Middle frontal gyrus (tissue), 1 donor: ENCODE measurements around the gene KRT79.
"Not testable (repeated sequence)": the region's sequence is repeated elsewhere in the genome, so short reads cannot be mapped to it uniquely, and the experiment has no call there.

Experiments
- DNase-seq: peaks from one replicate; pipeline ENCODE4 v3.0.0-alpha.2; 2015; ENCODE audit warnings: low spot score; ENCODE audit errors: extremely low spot score

The KRT79 gene

DNA sequence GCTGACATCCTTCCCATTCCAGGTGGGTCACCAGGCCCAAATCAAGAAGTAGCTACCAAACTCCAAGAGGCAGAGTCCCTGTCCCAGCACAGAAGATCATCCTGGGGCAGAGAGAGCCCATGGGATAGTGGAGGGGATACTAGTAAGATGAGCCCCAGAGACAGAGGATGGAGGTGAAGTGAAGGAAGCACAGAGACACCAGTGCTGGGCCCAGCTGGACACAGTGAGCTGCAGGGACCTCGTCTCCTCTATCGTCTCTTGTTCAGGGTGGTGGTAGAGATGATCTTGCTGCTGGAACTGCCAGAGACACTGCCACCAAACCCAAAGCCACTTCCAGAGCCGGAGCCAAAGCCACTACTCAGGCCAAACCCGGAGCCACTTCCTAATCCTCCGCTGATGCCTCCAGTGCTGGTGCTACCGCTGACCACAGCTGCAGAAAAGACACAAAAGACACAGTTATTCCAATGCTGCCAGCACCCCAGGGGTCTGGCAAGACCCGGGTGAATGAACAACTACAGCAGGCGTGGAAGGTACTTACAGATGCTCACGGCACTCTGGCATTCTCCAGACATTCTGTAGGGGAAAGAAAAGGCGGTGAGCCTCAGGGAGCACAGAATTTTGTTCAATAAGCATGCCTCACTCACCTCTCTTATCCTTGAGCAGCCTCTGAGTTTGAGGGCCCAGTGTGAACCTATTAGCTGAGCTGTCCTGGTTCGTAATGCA lies 27.1 kb downstream of the KRT79 start:
- DNase-seq = no peak

GRCh38 chr12:52806169-52806811 lies 27.8 kb downstream of the KRT79 start:
- no peak for DNase-seq

GRCh38 chr12:52805739-52806138 lies 28.4 kb downstream of the KRT79 start:
- no peak for DNase-seq

DNA sequence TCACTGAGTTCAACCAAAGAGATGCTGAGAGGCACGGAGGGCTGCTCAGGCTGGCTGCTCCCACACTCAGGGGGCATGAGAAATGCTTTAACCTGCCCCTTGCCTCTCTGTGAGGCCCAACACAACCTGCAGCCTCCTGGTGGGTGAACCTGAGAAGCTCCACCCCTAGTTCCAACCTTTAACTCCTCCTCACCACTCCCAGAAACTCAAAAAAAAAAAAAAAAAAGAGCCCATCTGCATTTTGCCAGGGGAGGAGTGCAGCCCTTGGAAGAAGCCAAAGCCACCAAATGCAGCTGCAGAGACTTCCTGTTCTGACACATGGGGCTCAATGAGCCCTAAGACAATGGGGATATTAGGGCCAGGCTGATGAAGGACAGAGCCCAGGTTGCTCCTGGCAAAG lies 29.1 kb downstream of the KRT79 start:
- no peak for DNase-seq

DNA sequence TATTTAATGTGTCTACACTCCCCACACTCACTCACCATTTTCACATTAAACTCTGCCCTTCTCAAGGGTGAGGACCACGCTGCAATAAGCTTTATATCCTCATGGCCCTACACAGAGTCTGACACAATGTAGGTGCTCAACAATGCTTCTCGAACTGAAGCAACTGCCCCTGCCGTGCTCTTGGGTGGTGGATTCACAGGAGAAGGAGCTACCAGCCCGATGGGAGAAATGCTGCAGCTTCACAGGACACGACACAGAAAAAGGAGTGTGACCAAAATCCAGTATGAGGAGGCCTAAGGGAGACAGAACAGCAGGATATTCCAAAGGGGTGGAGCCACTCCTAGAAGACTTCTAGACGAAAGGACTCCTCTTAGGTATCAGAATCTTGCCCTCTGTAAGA lies 31.7 kb downstream of the KRT79 start:
- DNase-seq = no peak

GRCh38 chr12:52801773-52802172 lies 32.3 kb downstream of the KRT79 start:
- no peak for DNase-seq

DNA sequence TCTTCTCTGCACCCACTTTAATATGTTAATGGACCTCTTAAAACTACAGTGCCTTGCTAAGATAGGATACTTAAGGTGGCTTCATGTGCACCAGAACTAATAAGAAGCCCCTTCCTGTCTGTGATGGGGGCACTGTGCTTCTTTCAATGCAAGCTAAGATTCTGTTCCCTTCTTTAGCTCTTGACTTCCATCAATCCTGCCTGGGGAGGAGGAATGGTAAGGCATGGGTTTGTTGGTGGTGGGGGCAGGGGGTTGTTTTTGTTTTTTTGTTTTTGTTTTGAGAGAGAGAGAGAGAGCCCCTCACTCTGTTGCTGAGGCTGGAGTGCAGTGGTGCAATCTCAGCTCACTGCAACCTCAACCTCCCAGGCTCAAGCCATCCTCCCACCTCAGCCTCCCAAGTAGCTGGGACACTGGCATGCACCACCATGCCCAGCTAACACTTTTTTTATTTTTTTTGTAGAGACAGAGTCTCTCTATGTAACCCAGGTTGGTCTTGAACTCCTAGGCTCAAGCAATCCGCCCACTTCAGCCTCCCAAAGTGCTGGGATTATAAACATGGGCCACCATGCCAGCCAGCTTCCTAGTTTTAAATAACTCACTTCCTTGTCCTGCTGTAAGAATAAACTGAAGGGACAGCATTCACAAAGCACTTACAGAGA lies 33.7 kb downstream of the KRT79 start:
- DNase-seq = no peak

DNA sequence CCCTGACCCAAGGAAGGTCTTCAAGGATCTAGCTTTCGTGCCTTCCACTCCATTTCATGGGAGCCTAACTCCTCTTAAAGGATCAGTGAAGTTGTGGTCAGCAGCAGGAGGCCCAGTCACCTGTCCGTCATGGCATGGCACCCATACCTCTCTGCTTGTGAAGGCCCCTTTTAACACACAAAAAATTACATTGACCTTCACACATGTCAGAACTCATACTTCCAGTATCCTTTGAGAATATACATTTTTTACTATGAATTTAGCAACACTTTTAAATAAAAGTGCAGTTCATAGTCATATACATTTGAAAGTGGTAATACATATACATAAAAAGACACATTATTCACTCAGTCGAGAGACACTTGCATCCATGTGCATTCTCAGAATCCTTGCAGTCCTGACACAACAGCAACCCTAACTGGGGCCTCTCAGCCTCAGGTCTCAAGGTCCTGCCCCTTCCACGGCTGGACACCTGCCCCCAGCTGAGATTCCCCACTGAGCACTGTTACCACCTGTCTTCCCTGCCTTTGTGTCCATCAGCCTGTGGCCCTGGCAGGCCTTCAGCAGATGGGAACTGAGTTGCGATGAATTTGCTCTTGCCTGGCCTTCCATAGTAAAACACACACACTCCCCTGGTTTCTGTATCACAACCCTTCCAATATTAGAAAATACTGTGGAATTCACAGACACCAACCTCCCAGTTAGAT lies 34.5 kb downstream of the KRT79 start:
- no peak for DNase-seq

DNA sequence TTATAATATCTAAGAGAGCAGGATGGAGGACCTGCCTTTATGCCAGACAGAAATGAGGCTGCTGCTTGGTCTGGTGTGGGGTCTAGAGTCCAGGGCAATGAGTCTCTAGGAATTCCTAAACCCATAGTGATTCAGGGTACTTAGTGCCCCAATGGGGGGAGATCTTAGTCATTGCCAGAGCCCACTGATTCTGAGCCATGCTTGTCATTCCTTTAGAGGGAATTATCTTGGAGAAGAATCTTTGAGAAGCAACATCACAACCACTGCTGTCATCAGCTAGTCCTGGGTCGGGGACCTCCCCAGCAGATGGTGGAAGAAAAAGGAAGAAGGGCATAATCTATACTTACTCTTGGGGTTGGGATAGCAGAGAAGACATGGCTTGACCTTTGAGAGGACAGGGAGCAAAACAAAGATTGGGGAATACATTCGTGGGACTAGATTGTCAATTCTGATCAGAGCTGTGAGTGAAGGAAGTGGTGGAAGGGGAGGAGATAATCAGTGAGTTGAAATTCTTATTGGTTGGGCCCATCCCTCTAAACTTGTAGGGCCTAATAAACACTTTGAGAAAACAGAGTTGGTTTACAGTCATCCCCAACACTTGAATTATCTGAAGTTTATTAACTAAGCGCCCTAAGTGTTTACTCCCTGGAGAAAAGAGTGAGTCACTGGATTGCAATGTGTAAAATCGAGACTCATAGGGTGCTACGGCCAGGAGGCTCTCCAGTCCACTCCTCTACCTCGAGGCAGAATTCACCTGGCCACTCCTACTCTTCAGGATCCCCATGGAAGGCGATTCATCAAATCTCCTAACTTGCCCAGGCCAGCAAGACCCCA lies 35.2 kb downstream of the KRT79 start:
- DNase-seq = no peak

DNA sequence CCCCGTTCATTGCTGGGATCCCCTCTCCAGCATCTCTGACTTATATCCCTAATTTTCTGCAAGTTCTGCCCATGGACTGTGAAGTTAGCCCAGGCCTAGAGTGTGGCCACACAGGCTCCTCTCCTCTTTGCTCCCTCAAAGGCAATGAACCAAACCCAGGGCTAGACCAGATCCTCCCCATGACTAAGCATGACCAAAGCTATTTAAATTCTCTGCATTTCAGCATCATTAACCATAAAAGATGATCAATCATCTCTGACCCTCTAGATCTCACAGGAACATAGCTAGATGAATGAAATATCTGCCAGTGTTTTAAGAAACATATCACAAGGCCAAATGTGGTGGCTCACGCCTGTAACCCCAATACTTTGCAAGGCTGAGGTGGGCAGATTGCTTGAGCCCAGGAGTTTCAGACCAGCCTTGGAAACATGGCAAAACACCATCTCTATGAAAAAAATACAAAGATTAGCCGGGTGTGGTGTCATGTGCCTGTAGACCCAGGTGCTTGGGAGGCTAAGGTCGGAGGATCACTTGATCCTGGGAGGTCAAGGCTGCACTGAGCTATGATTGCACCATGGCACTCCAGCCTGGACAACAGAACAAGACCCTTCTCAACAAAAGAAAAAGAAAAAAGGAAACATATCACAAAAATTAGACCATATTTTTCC lies 36.0 kb downstream of the KRT79 start:
- DNase-seq = no peak

- DNase-seq = no peak
These were observed 36.6 kb downstream of the KRT79 start for GRCh38 chr12:52797529-52797894.

DNA sequence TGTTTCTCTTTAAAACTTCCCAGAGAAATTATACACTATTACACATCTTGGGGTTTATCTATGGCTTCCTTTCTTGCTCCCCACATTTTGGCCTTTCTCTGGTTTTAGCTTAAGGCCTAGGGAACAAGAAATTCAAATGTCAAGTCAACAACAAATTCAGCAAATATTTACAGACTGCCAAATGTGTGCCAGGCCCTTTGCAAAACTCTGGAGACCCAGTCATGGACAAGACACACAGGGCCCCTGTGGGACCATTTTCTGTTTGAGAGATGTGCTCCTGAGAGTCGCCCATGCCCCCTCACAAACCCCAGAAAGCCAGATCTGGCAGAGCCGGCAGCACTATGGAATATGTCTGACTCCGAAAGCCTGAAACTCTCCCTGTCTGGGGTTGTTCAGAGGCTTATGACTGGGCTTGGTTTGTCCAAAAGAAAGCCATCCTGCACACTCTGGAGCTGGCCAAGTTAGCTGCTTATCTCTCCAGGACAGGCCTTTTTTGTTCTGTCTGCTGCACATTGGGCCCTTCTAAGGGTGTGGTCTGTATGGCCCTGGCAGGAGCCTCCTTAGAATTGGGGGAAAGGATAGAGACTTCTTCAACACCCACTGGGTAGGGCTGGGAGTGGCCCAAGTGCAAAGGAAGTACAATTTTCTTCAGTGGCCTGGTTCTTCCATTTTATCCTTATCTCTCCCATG lies 37.1 kb downstream of the KRT79 start:
- DNase-seq = no peak

- DNase-seq = no peak
These were observed 37.7 kb downstream of the KRT79 start for GRCh38 chr12:52796429-52796794.

DNA sequence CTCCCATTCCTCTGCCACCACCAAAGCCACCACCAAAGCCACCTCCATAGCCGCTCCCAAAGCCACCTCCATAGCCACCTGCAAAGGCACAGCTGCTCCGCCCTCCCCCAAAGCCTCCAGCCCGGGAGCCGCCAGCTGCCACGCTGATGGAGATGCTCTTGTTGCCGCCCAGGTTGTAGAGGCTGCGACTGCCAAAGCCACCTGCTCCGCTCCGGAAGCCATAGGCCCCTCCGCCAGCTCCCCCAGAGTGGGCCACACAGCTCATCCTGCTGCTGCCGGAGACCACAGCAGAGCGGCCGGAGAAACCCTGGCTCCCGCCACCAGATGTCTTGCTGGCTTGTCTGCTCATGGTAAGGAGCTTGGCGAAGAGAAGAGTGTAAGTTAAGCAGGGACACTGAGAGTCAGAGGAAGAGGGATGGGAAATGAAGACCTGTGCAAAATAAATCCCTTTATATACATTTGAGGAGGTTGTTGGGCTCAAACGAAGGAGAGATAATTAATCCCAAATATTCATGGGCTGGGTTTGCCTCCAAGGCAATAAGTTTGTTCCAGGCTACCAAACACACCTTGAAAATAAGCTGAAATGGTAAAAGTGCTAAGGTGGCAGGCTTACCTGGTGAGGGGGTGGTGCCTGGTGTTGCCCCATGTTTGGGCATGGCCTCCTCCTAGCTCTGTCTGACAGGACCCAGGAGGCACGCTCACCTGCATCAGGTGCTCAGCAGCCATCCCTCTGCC lies 38.2 kb downstream of the KRT79 start, which contains the start of gene KRT3:
TSS of gene KRT3 (minus strand) at position 424 of the 735 bp plus-strand sequence. CDS start at position 349, 75 bp downstream.
- no peak for DNase-seq

DNA sequence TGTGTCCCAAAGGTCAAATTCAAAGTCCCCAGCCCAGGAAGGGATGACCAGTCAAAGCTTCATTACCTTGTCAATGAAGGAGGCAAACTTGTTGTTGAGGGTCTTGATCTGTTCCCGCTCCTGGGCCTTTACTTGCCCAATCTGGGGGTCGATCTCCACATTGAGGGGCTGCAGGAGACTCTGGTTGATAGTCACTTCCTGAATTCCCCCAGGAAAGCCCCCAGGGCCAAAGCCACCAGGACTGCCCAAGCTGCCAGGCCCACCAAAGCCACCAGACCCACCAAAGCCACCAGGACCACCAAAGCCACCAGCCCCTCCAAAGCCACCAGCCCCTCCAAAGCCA lies 38.8 kb downstream of the KRT79 start:
- not testable (repeated sequence) for DNase-seq

DNA sequence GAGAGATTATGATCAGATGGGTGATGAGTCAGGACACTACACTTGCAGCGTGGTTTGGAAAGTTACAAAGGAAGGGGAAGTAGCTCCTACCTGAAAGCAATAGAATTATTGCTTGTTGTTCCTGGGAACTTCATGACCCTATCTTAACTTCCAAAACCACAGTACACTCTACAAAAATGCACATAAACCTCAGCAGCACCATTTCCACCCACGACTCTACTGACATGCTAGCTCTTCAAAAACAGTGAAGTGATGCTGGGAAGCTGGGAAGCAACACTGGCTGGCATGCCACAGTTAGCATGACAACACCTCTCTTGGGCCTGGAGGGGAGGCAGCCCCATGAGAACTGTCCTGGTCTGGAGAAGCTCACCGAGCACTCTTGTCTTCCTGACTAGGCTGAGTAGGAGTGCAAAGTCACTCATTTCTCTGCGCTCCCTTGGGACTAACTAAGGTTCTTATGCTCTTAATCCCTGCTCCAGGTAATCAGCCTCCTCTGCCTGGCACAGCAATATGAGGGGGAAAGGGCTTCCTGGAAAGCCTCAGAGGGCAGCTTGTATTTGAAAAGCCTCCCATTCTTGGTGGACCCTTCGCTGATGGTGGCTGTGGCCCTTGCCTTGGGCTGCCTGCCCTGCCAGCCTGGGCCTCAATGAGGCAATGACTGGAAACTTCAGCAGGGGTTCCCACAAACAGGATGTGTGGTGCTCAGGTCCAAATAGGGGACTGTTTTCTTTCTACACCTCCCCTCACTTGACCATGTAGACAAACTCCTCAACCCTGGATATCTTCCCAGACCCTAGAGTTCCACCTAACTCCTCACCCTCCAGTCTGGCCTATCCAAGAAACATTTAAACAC lies 39.4 kb downstream of the KRT79 start:
- no peak for DNase-seq

GRCh38 chr12:52792185-52793029 lies 41.7 kb downstream of the KRT79 start:
- DNase-seq = no peak
